Lung (tissue), 12 donors: ENCODE measurements around the gene MAPKAP1. TPM values are rescaled to one million over a fixed set of nuclear protein-coding genes. Genes with fewer than 3 reads are reported as not detected.

Experiments used
- ATAC-seq: fragments of 200-7000 bp; cut with Tn5 transposase; one replicate; pipeline ENCODE4 v1.9.1; 2020; ENCODE audit warnings: moderate number of reproducible peaks; ENCODE audit not compliant: insufficient read depth, low FRiP score
- DNase-seq, 3 donors: peaks; one replicate each; pipeline ENCODE4 v3.0.0-alpha.2; 2013 to 2017
- H3K27ac ChIP-seq, 2 donors: one replicate each; pipeline ENCODE4 v1.5.1; 2013; ENCODE audit warnings: mild to moderate bottlenecking in 2 of 2, moderate library complexity in 2 of 2, control low read depth in 1 of 2, inconsistent platforms in 1 of 2, low read depth in 1 of 2, low read length in 1 of 2
- H3K27me3 ChIP-seq, 3 donors: one replicate each; pipeline ENCODE4 v1.5.1; 2013; ENCODE audit warnings: low read length in 2 of 3; ENCODE audit not compliant: control insufficient read depth in 3 of 3, insufficient read depth in 3 of 3
- H3K36me3 ChIP-seq, 4 donors: one replicate each; pipeline ENCODE4 v1.5.1; 2013; ENCODE audit warnings: low read length in 4 of 4, mild to moderate bottlenecking in 1 of 4, moderate library complexity in 1 of 4; ENCODE audit not compliant: control insufficient read depth in 4 of 4, insufficient read depth in 4 of 4
- H3K4me1 ChIP-seq, 5 donors: one replicate each; pipeline ENCODE4 v1.5.1; 2013; ENCODE audit warnings: low read length in 5 of 5, mild to moderate bottlenecking in 2 of 5, moderate library complexity in 1 of 5; ENCODE audit not compliant: control insufficient read depth in 5 of 5, insufficient read depth in 5 of 5
- H3K4me3 ChIP-seq: one replicate; pipeline ENCODE4 v1.5.1; 2013; ENCODE audit warnings: mild to moderate bottlenecking, control low read depth, moderate library complexity
- H3K9ac ChIP-seq, 2 donors: one replicate each; pipeline ENCODE4 v1.5.1; 2013; ENCODE audit warnings: low read length in 2 of 2, control low read depth in 1 of 2; ENCODE audit not compliant: insufficient read depth in 1 of 2
- H3K9me3 ChIP-seq, 4 donors: one replicate each; pipeline ENCODE4 v1.5.1; 2013; ENCODE audit warnings: low read length in 3 of 4, mild to moderate bottlenecking in 1 of 4, moderate library complexity in 1 of 4; ENCODE audit not compliant: control insufficient read depth in 4 of 4, insufficient read depth in 3 of 4
- CTCF ChIP-seq: IDR thresholded peaks from 2 replicates; pipeline ENCODE4 v1.5.1; 2012; ENCODE audit warnings: mild to moderate bottlenecking; ENCODE audit errors: control extremely low read depth, extremely low read depth
- WGBS, 2 donors: extraction: QIAGEN DNeasy Blood & Tissue Kit; methylation state at CpG; one replicate each; pipeline ENCODE4 v1.1.7; 2013; 5-methylcytosine and 5-hydroxymethylcytosine counted together
- polyA plus RNA-seq, 2 donors: library from polyadenylated mRNA; stranded (reverse); fragments of 200-250 nt; gene quantifications; one replicate each; pipeline ENCODE4 v1.2.1, GENCODE V29; 2013
- total RNA-seq, 2 donors: library from RNA; depleted of rRNA in 1 of 2; stranded (reverse); fragments of >200 nt in 1 of 2; gene quantifications; one replicate each; pipeline ENCODE4 v1.2.1, GENCODE V29; 2014 to 2021
- donor health status: control.
- donor health status: control.
- donor health status: Bipolar disorder and iron deficiency.
- donor health status: healthy.
- donor health status: DM: yes; HTN: yes; CAD: no.

MAPKAP1 gene
- total and polyA plus RNA-seq, 4 donors: 53.0 to 83.3 (median 66.7) TPM

DNA sequence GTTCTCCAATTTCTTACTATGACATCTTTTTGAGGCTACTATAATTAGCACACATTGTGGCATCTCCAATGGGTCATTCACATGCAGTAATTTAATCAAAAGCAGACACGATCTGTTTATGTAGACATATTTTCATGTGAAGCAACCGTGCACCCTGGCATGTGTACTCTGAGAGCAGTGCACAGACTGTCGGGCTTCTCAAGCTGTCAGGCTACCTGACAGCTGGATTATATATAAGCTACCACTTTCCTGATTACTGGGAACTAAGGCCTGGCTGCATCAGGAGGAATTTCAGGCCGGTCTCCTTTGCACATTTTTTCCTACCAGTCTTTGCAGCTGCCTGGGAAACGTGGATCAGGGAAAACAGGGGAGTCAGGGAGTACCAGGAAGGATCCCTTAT is 197.5 kb downstream of the MAPKAP1 start:
- H3K27ac ChIP-seq: peak overlapping the region in 1 of 2 donors; percentile 36
- ATAC-seq (no peak), DNase-seq (peak in 1 of 3 donors; percentile 42)
- WGBS, 2 donors: 69 to 80% methylated on average over 5 of the region's 5 CpGs
- peaks cover 6 to 44% (median 14%) of the 10 kb centered on the region in 5 donors for H3K4me1 ChIP-seq
- no peak overlapping the region for H3K4me3 ChIP-seq
- H3K27me3 ChIP-seq: no peaks in the 10 kb centered on the region
- peaks cover 0 to 3% (median 0%) of the 10 kb centered on the region in 4 donors for H3K36me3 ChIP-seq
- no peak overlapping the region for H3K9ac ChIP-seq
- TF ChIP-seq CTCF: no peak
- no peaks in the 10 kb centered on the region for H3K9me3 ChIP-seq

DNA sequence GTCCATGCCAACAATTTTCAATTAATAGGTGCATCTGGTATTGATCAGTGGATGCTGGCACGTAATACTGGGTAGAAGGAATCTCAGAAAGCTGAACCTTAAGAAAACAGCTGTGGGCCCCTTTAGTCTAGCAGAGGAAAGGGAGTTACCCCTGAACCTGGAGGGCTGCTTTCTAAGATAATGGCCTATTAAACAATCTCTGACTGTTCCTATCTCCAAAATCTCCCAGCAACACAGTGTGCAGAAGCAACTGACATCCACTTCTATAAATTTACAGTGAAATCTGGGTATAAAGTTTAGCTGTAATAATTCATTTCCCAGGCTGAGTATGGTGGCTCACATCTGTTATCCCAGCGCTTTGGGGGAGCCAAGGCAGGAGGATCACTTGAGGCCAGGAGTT is 198.8 kb downstream of the MAPKAP1 start:
- ATAC-seq (no peak), DNase-seq (no peak)
- no peak overlapping the region for H3K4me3 ChIP-seq
- H3K9me3 ChIP-seq: no peaks in the 10 kb centered on the region
- 97 to 98% methylated on average over 2 of the region's 2 CpGs for WGBS, 2 donors
- H3K27ac ChIP-seq: peak overlapping the region in 1 of 2 donors; percentile 84
- H3K36me3 ChIP-seq: peaks cover 0 to 4% (median 0%) of the 10 kb centered on the region in 4 donors
- no peak overlapping the region for H3K9ac ChIP-seq
- H3K4me1 ChIP-seq: peaks cover 2 to 33% (median 6%) of the 10 kb centered on the region in 5 donors
- no peak for TF ChIP-seq CTCF
- no peaks in the 10 kb centered on the region for H3K27me3 ChIP-seq

DNA sequence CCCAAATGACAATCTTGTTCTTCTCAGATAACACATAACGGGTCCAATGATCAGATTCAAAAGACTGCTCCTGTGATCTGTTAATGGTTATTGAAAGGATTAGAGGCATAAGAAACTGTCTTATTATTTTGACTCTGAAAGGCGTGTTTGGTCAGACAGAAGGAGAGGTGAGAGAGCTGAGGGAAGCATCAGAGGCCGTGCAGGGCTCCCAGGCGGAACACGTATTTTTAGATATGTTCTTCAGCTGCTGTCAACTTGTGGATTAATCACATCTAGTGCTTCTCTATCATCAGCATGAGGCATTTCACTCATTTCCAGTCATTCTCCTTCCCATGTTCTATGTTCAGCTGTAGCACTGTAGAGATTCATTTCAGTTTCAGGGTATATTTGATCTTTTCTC is 199.8 kb downstream of the MAPKAP1 start:
- DNase-seq (no peak), ATAC-seq (no peak)
- no peaks in the 10 kb centered on the region for H3K27me3 ChIP-seq
- H3K9me3 ChIP-seq: no peaks in the 10 kb centered on the region
- no peak for TF ChIP-seq CTCF
- no peak overlapping the region for H3K4me3 ChIP-seq
- no peak overlapping the region for H3K9ac ChIP-seq
- WGBS, 2 donors: 97 to 98% methylated on average over 5 of the region's 5 CpGs
- H3K27ac ChIP-seq: peak overlapping the region in 1 of 2 donors; percentile 56
- peaks cover 0 to 4% (median 0%) of the 10 kb centered on the region in 4 donors for H3K36me3 ChIP-seq
- H3K4me1 ChIP-seq: peaks cover 0 to 33% (median 6%) of the 10 kb centered on the region in 5 donors

DNA sequence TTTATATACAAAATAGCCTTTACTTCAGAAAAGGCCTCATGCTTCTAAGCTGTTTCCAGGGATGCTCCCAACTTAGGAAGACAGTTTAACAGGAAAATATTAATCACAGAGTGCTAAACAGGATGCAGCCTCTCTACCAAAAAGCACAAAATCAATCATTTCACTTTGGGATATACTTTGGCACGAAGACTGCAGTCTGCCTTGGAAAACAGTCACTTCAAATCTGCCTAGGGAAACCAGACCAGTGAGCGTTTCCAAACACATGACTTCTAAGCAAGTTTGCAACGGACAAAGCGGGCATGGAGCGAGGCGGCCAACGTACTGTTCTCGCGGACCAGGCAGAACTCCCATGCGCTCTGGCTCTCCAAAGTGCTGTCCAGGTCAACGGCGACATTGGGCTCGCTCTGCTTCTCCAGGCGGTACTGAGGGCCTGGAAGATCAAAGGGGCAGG is 201.0 kb downstream of the MAPKAP1 start:
- peak overlapping the region in 1 of 2 donors; percentile 5 for H3K27ac ChIP-seq
- peak; percentile 24 to 89 (median 73) for DNase-seq

More for the DNA sequence above, 201.0 kb downstream of the MAPKAP1 start:
- H3K9me3 ChIP-seq: no peaks in the 10 kb centered on the region
- no peaks in the 10 kb centered on the region for H3K27me3 ChIP-seq
- no peak for TF ChIP-seq CTCF
- no peak for ATAC-seq
- 76 to 83% methylated on average over 14 of the region's 14 CpGs for WGBS, 2 donors
- no peak overlapping the region for H3K9ac ChIP-seq
- H3K36me3 ChIP-seq: peaks cover 0 to 4% (median 0%) of the 10 kb centered on the region in 4 donors
- H3K4me3 ChIP-seq: no peak overlapping the region
- peaks cover 0 to 22% (median 6%) of the 10 kb centered on the region in 5 donors for H3K4me1 ChIP-seq
